Measurements from ENCODE around the gene SMO.
"Not testable (repeated sequence)": the region's sequence is repeated elsewhere in the genome, so short reads cannot be mapped to it uniquely, and the experiment has no call there.

SMO gene

GRCh38 chr7:129209067-129209926 is 20.9 kb downstream of the SMO start:
- no peak for DNase-seq (ENCODE audit: low read depth in 3 of 3)

GRCh38 chr7:129210256-129210988 is 22.0 kb downstream of the SMO start:
- DNase-seq (ENCODE audit: low read depth in 3 of 3), result peak; percentile 53 to 66 (median 66)

GRCh38 chr7:129210989-129211312 is 22.5 kb downstream of the SMO start:
- no peak for DNase-seq (ENCODE audit: low read depth in 3 of 3)

- DNase-seq (ENCODE audit: low read depth in 3 of 3), result no peak
Observed at GRCh38 chr7:129212126-129212525, 23.7 kb downstream of the SMO start.

- DNase-seq (ENCODE audit: low read depth in 3 of 3), result no peak
Observed at GRCh38 chr7:129212596-129212995, 24.2 kb downstream of the SMO start.

GRCh38 chr7:129213828-129214227 is 25.4 kb downstream of the SMO start:
- DNase-seq (ENCODE audit: low read depth in 3 of 3), result no peak

GRCh38 chr7:129215691-129216090 is 27.3 kb downstream of the SMO start:
- DNase-seq (ENCODE audit: low read depth in 3 of 3), result not testable (repeated sequence)

GRCh38 chr7:129216101-129216715 is 27.8 kb downstream of the SMO start:
- DNase-seq (ENCODE audit: low read depth in 3 of 3), result not testable (repeated sequence)

GRCh38 chr7:129216821-129217416 is 28.5 kb downstream of the SMO start:
- DNase-seq (ENCODE audit: low read depth in 3 of 3), result not testable (repeated sequence)

GRCh38 chr7:129218514-129219062 is 30.2 kb downstream of the SMO start:
- peak; percentile 60 to 77 (median 62) for DNase-seq (ENCODE audit: low read depth in 3 of 3)

GRCh38 chr7:129219166-129219565 is 30.7 kb downstream of the SMO start:
- DNase-seq (ENCODE audit: low read depth in 3 of 3), result not testable (repeated sequence)

GRCh38 chr7:129222064-129222463 is 33.6 kb downstream of the SMO start:
- DNase-seq (ENCODE audit: low read depth in 3 of 3), result no peak

- DNase-seq (ENCODE audit: low read depth in 3 of 3), result peak; percentile 95 to 97 (median 96)
Observed at GRCh38 chr7:129224251-129225205, 36.1 kb downstream of the SMO start, which contains the start of gene AHCYL2. Gene AHCYL2 (plus strand): TSS chr7:129225030.

- DNase-seq (ENCODE audit: low read depth in 3 of 3), result peak; percentile 27 to 54 (median 33)
Observed at GRCh38 chr7:129225206-129225930, 36.9 kb downstream of the SMO start.

GRCh38 chr7:129225931-129226572 is 37.6 kb downstream of the SMO start:
- DNase-seq (ENCODE audit: low read depth in 3 of 3), result no peak

- no peak for DNase-seq (ENCODE audit: low read depth in 3 of 3)
Observed at GRCh38 chr7:129227646-129228578, 39.5 kb downstream of the SMO start.

- no peak for DNase-seq (ENCODE audit: low read depth in 3 of 3)
Observed at GRCh38 chr7:129228633-129229032, 40.2 kb downstream of the SMO start.

- DNase-seq (ENCODE audit: low read depth in 3 of 3), result no peak
Observed at GRCh38 chr7:129231666-129232065, 43.2 kb downstream of the SMO start.

Data from stimulated activated CD4-positive, alpha-beta T cell treated with anti-CD3 and anti-CD28 coated beads, TNF-alpha, amount 100 ng/mL, for 48 hours (primary cell).